Measurements from ENCODE around the gene COTL1. TPM values are rescaled to one million over a fixed set of nuclear protein-coding genes. Genes with fewer than 3 reads are reported as not detected.

Gene COTL1
- total and polyA plus RNA-seq, 3 experiments from 2014 or later, result 373 to 653 (median 388) TPM

DNA sequence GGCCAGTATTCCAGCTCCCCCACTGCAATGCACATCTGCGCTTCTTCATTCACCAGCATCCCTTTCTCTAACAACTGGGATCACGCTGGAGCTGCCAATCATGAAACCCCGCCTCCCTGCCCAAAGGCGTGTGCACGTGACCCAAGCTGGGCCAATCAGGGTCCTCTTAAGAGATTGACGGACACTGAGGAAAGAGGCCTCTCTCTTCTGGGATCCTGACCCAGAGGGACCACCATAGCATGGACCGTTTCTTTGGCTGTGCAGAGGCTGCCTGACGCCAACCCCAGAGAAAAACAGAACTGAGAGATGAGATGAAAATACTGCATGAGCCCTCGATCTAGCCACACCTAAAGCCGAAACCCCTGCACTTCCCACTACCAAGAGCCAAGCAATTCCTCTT is 32.0 kb downstream of the COTL1 start:
- CTCF ChIA-PET, result interaction anchor here (0.6 to 1.6 kb wide), 6 partner anchors 14 to 141 kb away, joined by 3 to 5 read pairs (median 4); no protein-coding TSS in a partner anchor
- H3K27me3 Mint-ChIP-seq, result no peaks in the 10 kb centered on the region
- POLR2A ChIA-PET, result no interaction called here

GRCh38 chr16:84585467-84585866 is 32.4 kb downstream of the COTL1 start:
- DNase-seq, result peak in 1 of 5 donors; percentile 8
- H3K4me1 Mint-ChIP-seq, result peaks cover 17 to 77% (median 45%) of the 10 kb centered on the region in 3 donors
- Histone ChIP-seq H3K4me1 (ENCODE audit: insufficient read depth, low read length) (peaks cover 4% of the 10 kb centered on the region), H3K27ac (ENCODE audit: low read depth, low read length) (no peak overlapping the region), H3K27me3 (ENCODE audit: insufficient read depth, low read length, poor library complexity, severe bottlenecking) (no peaks in the 10 kb centered on the region), H3K4me3 (ENCODE audit: low read length) (no peak overlapping the region), H3K36me3 (ENCODE audit: insufficient read depth, low read length) (peaks cover 32% of the 10 kb centered on the region), H3K9me3 (ENCODE audit: low read length) (no peaks in the 10 kb centered on the region)
- no peaks in the 10 kb centered on the region for H3K9me3 Mint-ChIP-seq
- CTCF ChIA-PET, result interaction anchor here (0.9 to 1.6 kb wide), 3 partner anchors 21 to 36 kb away, joined by 3 to 5 read pairs (median 4); no protein-coding TSS in a partner anchor
- peaks cover 0 to 84% (median 11%) of the 10 kb centered on the region in 3 donors for H3K36me3 Mint-ChIP-seq
- H3K27me3 Mint-ChIP-seq, result no peaks in the 10 kb centered on the region
- POLR2A ChIA-PET, result interaction anchor here (0.5 kb wide), 1 partner anchor 24 kb away, joined by 4 read pairs; no protein-coding TSS in a partner anchor
- H3K27ac Mint-ChIP-seq, result peak overlapping the region in 4 of 8 donors; percentile 8 to 73 (median 56)
- H3K4me3 Mint-ChIP-seq, result no peak overlapping the region

More for the DNA sequence above, 32.0 kb downstream of the COTL1 start:
- Mint-ChIP-seq H3K36me3 (peaks cover 0 to 83% (median 10%) of the 10 kb centered on the region in 3 donors), H3K9me3 (no peaks in the 10 kb centered on the region), H3K27ac (peak overlapping the region in 5 of 8 donors; percentile 8 to 79 (median 40)), H3K4me3 (peak overlapping the region in 1 of 7 donors; percentile 30), H3K4me1 (peaks cover 16 to 79% (median 43%) of the 10 kb centered on the region in 3 donors)
- Histone ChIP-seq H3K4me1 (ENCODE audit: insufficient read depth, low read length) (peaks cover 4% of the 10 kb centered on the region), H3K9me3 (ENCODE audit: low read length) (no peaks in the 10 kb centered on the region), H3K36me3 (ENCODE audit: insufficient read depth, low read length) (peaks cover 32% of the 10 kb centered on the region), H3K27ac (ENCODE audit: low read depth, low read length) (no peak overlapping the region), H3K4me3 (ENCODE audit: low read length) (no peak overlapping the region), H3K27me3 (ENCODE audit: insufficient read depth, low read length, poor library complexity, severe bottlenecking) (no peaks in the 10 kb centered on the region)
- DNase-seq, result peak in 1 of 5 donors; percentile 42

GRCh38 chr16:84584678-84585077 is 33.2 kb downstream of the COTL1 start:
- no peaks in the 10 kb centered on the region for H3K27me3 ChIP-seq (ENCODE audit: insufficient read depth, low read length, poor library complexity, severe bottlenecking)
- peaks cover 4% of the 10 kb centered on the region for H3K4me1 ChIP-seq (ENCODE audit: insufficient read depth, low read length)
- H3K4me3 Mint-ChIP-seq, result no peak overlapping the region
- H3K27me3 Mint-ChIP-seq, result no peaks in the 10 kb centered on the region
- CTCF ChIA-PET, result interaction anchor here (0.6 to 1.4 kb wide), 2 partner anchors 21 to 78 kb away, joined by 3 to 4 read pairs; no protein-coding TSS in a partner anchor
- H3K36me3 ChIP-seq (ENCODE audit: insufficient read depth, low read length), result peaks cover 28% of the 10 kb centered on the region
- H3K27ac ChIP-seq (ENCODE audit: low read depth, low read length), result no peak overlapping the region
- H3K36me3 Mint-ChIP-seq, result peaks cover 0 to 86% (median 12%) of the 10 kb centered on the region in 3 donors
- POLR2A ChIA-PET, result interaction anchor here (0.5 to 0.8 kb wide), 3 partner anchors 8 to 32 kb away, joined by 3 to 8 read pairs (median 4); no protein-coding TSS in a partner anchor
- no peak for DNase-seq
- H3K4me1 Mint-ChIP-seq, result peaks cover 20 to 80% (median 53%) of the 10 kb centered on the region in 3 donors
- peak overlapping the region in 4 of 8 donors; percentile 10 to 86 (median 36) for H3K27ac Mint-ChIP-seq
- H3K4me3 ChIP-seq (ENCODE audit: low read length), result no peak overlapping the region
- H3K9me3 Mint-ChIP-seq, result no peaks in the 10 kb centered on the region
- no peaks in the 10 kb centered on the region for H3K9me3 ChIP-seq (ENCODE audit: low read length)

GRCh38 chr16:84583995-84584394 is 33.9 kb downstream of the COTL1 start:
- Mint-ChIP-seq H3K4me3 (no peak overlapping the region), H3K27me3 (no peaks in the 10 kb centered on the region), H3K27ac (peak overlapping the region in 3 of 8 donors; percentile 29 to 69 (median 68)), H3K4me1 (peaks cover 26 to 83% (median 60%) of the 10 kb centered on the region in 3 donors), H3K9me3 (no peaks in the 10 kb centered on the region), H3K36me3 (peaks cover 0 to 83% (median 15%) of the 10 kb centered on the region in 3 donors)
- no peak overlapping the region for H3K27ac ChIP-seq (ENCODE audit: low read depth, low read length)
- CTCF ChIA-PET, result interaction anchor here (1.2 kb wide), 1 partner anchor 73 kb away, joined by 4 read pairs; no protein-coding TSS in a partner anchor
- POLR2A ChIA-PET, result interaction anchor here (0.6 to 0.8 kb wide), 2 partner anchors 9 to 31 kb away, joined by 3 to 8 read pairs; no protein-coding TSS in a partner anchor
- H3K36me3 ChIP-seq (ENCODE audit: insufficient read depth, low read length), result peaks cover 21% of the 10 kb centered on the region
- peaks cover 4% of the 10 kb centered on the region for H3K4me1 ChIP-seq (ENCODE audit: insufficient read depth, low read length)
- peak in 1 of 5 donors; percentile 33 for DNase-seq
- no peaks in the 10 kb centered on the region for H3K9me3 ChIP-seq (ENCODE audit: low read length)
- no peak overlapping the region for H3K4me3 ChIP-seq (ENCODE audit: low read length)
- H3K27me3 ChIP-seq (ENCODE audit: insufficient read depth, low read length, poor library complexity, severe bottlenecking), result no peaks in the 10 kb centered on the region

DNA sequence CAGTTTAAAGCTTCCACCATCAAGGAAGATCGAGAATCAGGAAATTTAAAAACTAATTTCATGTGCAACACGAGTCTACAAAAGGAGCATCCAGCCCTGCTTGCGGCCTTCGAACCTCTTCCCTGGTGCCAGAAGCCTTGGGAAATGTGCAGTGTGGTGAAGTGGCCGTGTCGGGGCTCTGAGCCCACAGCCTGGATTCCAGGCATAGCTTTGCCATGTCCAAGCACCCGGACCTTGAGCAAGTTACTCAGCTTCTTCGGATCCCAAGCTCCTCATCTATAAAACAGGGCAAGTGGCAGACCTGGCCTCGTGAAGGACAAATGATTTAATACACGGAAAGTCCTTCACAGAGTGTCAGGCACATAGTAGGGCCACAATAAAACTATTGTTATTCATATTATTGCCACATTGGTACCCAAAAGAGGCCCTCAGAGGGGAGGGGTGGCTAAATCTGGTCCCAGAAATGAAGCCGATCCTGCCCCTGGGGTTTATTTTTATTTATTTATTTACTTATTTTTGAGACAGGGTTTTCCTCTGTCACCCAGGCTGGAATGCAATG is 34.8 kb downstream of the COTL1 start:
- H3K27ac Mint-ChIP-seq, result peak overlapping the region in 2 of 8 donors; percentile 52 to 61
- peaks cover 0 to 85% (median 14%) of the 10 kb centered on the region in 3 donors for H3K36me3 Mint-ChIP-seq
- peaks cover 20% of the 10 kb centered on the region for H3K36me3 ChIP-seq (ENCODE audit: insufficient read depth, low read length)
- H3K4me3 Mint-ChIP-seq, result no peak overlapping the region
- DNase-seq, result peak in 1 of 5 donors; percentile 45
- H3K9me3 Mint-ChIP-seq, result no peaks in the 10 kb centered on the region
- ChIA-PET POLR2A (no interaction called here), CTCF (interaction anchor here (1.2 kb wide), 2 partner anchors 9 to 72 kb away, joined by 3 to 4 read pairs; no protein-coding TSS in a partner anchor)
- peaks cover 4% of the 10 kb centered on the region for H3K4me1 ChIP-seq (ENCODE audit: insufficient read depth, low read length)
- H3K4me3 ChIP-seq (ENCODE audit: low read length), result no peak overlapping the region
- H3K27me3 ChIP-seq (ENCODE audit: insufficient read depth, low read length, poor library complexity, severe bottlenecking), result no peaks in the 10 kb centered on the region
- peaks cover 35 to 88% (median 70%) of the 10 kb centered on the region in 3 donors for H3K4me1 Mint-ChIP-seq
- H3K9me3 ChIP-seq (ENCODE audit: low read length), result no peaks in the 10 kb centered on the region
- H3K27me3 Mint-ChIP-seq, result no peaks in the 10 kb centered on the region
- no peak overlapping the region for H3K27ac ChIP-seq (ENCODE audit: low read depth, low read length)

DNA sequence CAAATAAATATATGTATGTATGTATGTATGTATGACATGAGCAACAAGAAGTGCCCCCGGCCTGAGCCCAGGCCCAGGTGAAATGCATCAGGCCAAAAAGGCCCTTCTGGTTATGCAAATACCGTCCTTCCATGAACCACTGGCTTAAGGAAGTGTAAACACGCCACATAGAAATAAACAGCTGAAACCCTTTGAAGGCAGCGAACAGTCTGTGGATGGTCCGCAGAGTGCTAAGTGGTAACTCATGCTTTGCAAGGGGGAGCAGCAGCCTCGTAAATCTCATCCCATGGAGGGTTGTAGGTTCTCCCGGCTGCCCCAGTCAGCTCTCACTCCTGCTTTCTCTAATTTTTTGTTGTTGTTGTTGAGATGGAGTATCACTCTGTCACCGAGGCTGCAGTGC is 36.7 kb downstream of the COTL1 start:
- Histone ChIP-seq H3K27me3 (ENCODE audit: insufficient read depth, low read length, poor library complexity, severe bottlenecking) (no peaks in the 10 kb centered on the region), H3K36me3 (ENCODE audit: insufficient read depth, low read length) (peaks cover 25% of the 10 kb centered on the region), H3K4me1 (ENCODE audit: insufficient read depth, low read length) (peaks cover 4% of the 10 kb centered on the region), H3K4me3 (ENCODE audit: low read length) (no peak overlapping the region), H3K27ac (ENCODE audit: low read depth, low read length) (no peak overlapping the region), H3K9me3 (ENCODE audit: low read length) (no peaks in the 10 kb centered on the region)
- Mint-ChIP-seq H3K4me1 (peaks cover 49 to 92% (median 72%) of the 10 kb centered on the region in 3 donors), H3K27me3 (no peaks in the 10 kb centered on the region), H3K9me3 (no peaks in the 10 kb centered on the region), H3K36me3 (peaks cover 0 to 82% (median 13%) of the 10 kb centered on the region in 3 donors), H3K4me3 (peak overlapping the region in 1 of 7 donors; percentile 23), H3K27ac (peak overlapping the region in 5 of 8 donors; percentile 14 to 70 (median 55))
- POLR2A ChIA-PET, result interaction anchor here (0.7 to 1.0 kb wide), 2 partner anchors 16 to 172 kb away, joined by 3 to 4 read pairs; no protein-coding TSS in a partner anchor
- CTCF ChIA-PET, result no interaction called here
- no peak for DNase-seq

GRCh38 chr16:84579936-84580335 is 37.9 kb downstream of the COTL1 start:
- Histone ChIP-seq H3K9me3 (ENCODE audit: low read length) (no peaks in the 10 kb centered on the region), H3K36me3 (ENCODE audit: insufficient read depth, low read length) (peaks cover 21% of the 10 kb centered on the region), H3K27ac (ENCODE audit: low read depth, low read length) (no peak overlapping the region), H3K4me1 (ENCODE audit: insufficient read depth, low read length) (peaks cover 4% of the 10 kb centered on the region), H3K27me3 (ENCODE audit: insufficient read depth, low read length, poor library complexity, severe bottlenecking) (no peaks in the 10 kb centered on the region), H3K4me3 (ENCODE audit: low read length) (no peak overlapping the region)
- POLR2A ChIA-PET, result no interaction called here
- Mint-ChIP-seq H3K4me3 (peak overlapping the region in 1 of 7 donors; percentile 55), H3K27ac (peak overlapping the region in 7 of 8 donors; percentile 10 to 59 (median 42)), H3K9me3 (no peaks in the 10 kb centered on the region), H3K27me3 (no peaks in the 10 kb centered on the region), H3K36me3 (peaks cover 0 to 78% (median 10%) of the 10 kb centered on the region in 3 donors), H3K4me1 (peaks cover 50 to 87% (median 67%) of the 10 kb centered on the region in 3 donors)
- no peak for DNase-seq
- CTCF ChIA-PET, result interaction anchor here (1.8 kb wide), 1 partner anchor 43 kb away, joined by 5 read pairs; no protein-coding TSS in a partner anchor

Measured in CD8-positive, alpha-beta memory T cell (primary cell).